H9 (cell line): Measurements from ENCODE around the gene CLEC19A. TPM values are rescaled to one million over a fixed set of nuclear protein-coding genes. Genes with fewer than 3 reads are reported as not detected.

ENCODE experiments used
- DNase-seq: peaks from one replicate; pipeline ENCODE4 v3.0.0-alpha.2; 2017
- H2AFZ ChIP-seq: one replicate; pipeline ENCODE4 v1.6.1; 2013; ENCODE audit warnings: mild to moderate bottlenecking, low read length, control low read depth, moderate library complexity
- H2AK5ac ChIP-seq: 2 replicates; pipeline ENCODE4 v1.6.1; 2013; ENCODE audit warnings: low read length, control low read depth, mixed read lengths; ENCODE audit not compliant: insufficient read length
- H2BK120ac ChIP-seq: one replicate; pipeline ENCODE4 v1.6.1; 2013; ENCODE audit warnings: low read depth, mild to moderate bottlenecking, low read length, control low read depth, inconsistent platforms; ENCODE audit not compliant: poor library complexity, severe bottlenecking
- H2BK12ac ChIP-seq: 2 replicates; pipeline ENCODE4 v1.6.1; 2013; ENCODE audit warnings: low read length, control low read depth, mixed read lengths, low read depth; ENCODE audit not compliant: insufficient read length
- H2BK15ac ChIP-seq: 2 replicates; pipeline ENCODE4 v1.6.1; 2013; ENCODE audit warnings: low read depth, low read length, control low read depth
- H2BK20ac ChIP-seq: one replicate; pipeline ENCODE4 v1.6.1; 2013; ENCODE audit warnings: low read depth, mild to moderate bottlenecking, low read length, control low read depth, inconsistent platforms; ENCODE audit not compliant: poor library complexity, severe bottlenecking
- H2BK5ac ChIP-seq: 2 replicates; pipeline ENCODE4 v1.6.1; 2013; ENCODE audit warnings: low read length, control low read depth, mixed read lengths; ENCODE audit not compliant: insufficient read length
- H3K14ac ChIP-seq: 2 replicates; pipeline ENCODE4 v1.6.1; 2013; ENCODE audit warnings: low read length, control low read depth; ENCODE audit not compliant: insufficient read depth
- H3K18ac ChIP-seq: 2 replicates; pipeline ENCODE4 v1.6.1; 2013; ENCODE audit warnings: low read depth, mild to moderate bottlenecking, mixed read lengths, low read length, control low read depth; ENCODE audit not compliant: insufficient read length
- H3K23ac ChIP-seq: 2 replicates; pipeline ENCODE4 v1.6.1; 2013; ENCODE audit warnings: low read length, control low read depth, mixed read lengths, low read depth; ENCODE audit not compliant: insufficient read length
- H3K23me2 ChIP-seq: 2 replicates; pipeline ENCODE4 v1.6.1; 2013; ENCODE audit warnings: low read depth, mild to moderate bottlenecking, mixed read lengths, low read length, control low read depth; ENCODE audit not compliant: insufficient read length, poor library complexity, severe bottlenecking
- H3K27ac ChIP-seq: 2 replicates; pipeline ENCODE4 v1.5.1; 2013; ENCODE audit warnings: low read length, control low read depth, mixed read lengths, low read depth; ENCODE audit not compliant: insufficient read length
- H3K27me3 ChIP-seq: 2 replicates; pipeline ENCODE4 v1.6.1; 2013; ENCODE audit warnings: low read length, control low read depth, inconsistent platforms; ENCODE audit not compliant: insufficient read depth
- H3K4ac ChIP-seq: 2 replicates; pipeline ENCODE4 v1.6.1; 2013; ENCODE audit warnings: low read depth, mild to moderate bottlenecking, control low read depth, inconsistent platforms, low read length, moderate library complexity
- H3K4me1 ChIP-seq: 2 replicates; pipeline ENCODE4 v1.6.1; 2013; ENCODE audit warnings: low read length, control low read depth, inconsistent platforms; ENCODE audit not compliant: insufficient read depth
- H3K4me2 ChIP-seq: 2 replicates; pipeline ENCODE4 v1.6.1; 2013; ENCODE audit warnings: low read length, control low read depth, mixed read lengths; ENCODE audit not compliant: insufficient read length, insufficient read depth
- H3K56ac ChIP-seq: 2 replicates; pipeline ENCODE4 v1.6.1; 2013; ENCODE audit warnings: low read depth, mild to moderate bottlenecking, mixed read lengths, low read length, control low read depth; ENCODE audit not compliant: insufficient read length
- H3K79me1 ChIP-seq: 2 replicates; pipeline ENCODE4 v1.6.1; 2013; ENCODE audit warnings: low read depth, mild to moderate bottlenecking, moderate library complexity, low read length, control low read depth, inconsistent platforms; ENCODE audit not compliant: insufficient read depth, poor library complexity, severe bottlenecking
- H3K79me2 ChIP-seq: 2 replicates; pipeline ENCODE4 v1.6.1; 2013; ENCODE audit warnings: low read length, control low read depth, inconsistent platforms; ENCODE audit not compliant: insufficient read depth
- H3K9ac ChIP-seq: 2 replicates; pipeline ENCODE4 v1.6.1; 2013; ENCODE audit warnings: low read length, control low read depth, mixed read lengths; ENCODE audit not compliant: insufficient read length; ENCODE audit errors: extremely low read depth
- H3K9me3 ChIP-seq: one replicate; pipeline ENCODE4 v1.6.1; 2013; ENCODE audit warnings: low read depth, low read length, inconsistent platforms; ENCODE audit not compliant: control insufficient read depth
- H3T11ph ChIP-seq: one replicate; pipeline ENCODE4 v1.6.1; 2013; ENCODE audit warnings: mild to moderate bottlenecking, low read length, control low read depth, inconsistent platforms
- H4K20me1 ChIP-seq: one replicate; pipeline ENCODE4 v1.6.1; 2013; ENCODE audit not compliant: control insufficient read depth, insufficient read length, insufficient read depth
- H4K5ac ChIP-seq: 2 replicates; pipeline ENCODE4 v1.6.1; 2013; ENCODE audit warnings: low read depth, mild to moderate bottlenecking, mixed read lengths, low read length, control low read depth; ENCODE audit not compliant: insufficient read length
- H4K8ac ChIP-seq: replicated peaks from 2 replicates; pipeline ENCODE4 v1.6.1; 2013; ENCODE audit warnings: low read length, control low read depth, mixed read lengths, low read depth; ENCODE audit not compliant: insufficient read length
- H4K91ac ChIP-seq: 2 replicates; pipeline ENCODE4 v1.6.1; 2013; ENCODE audit warnings: low read depth, mild to moderate bottlenecking, moderate library complexity, mixed read lengths, low read length, control low read depth; ENCODE audit not compliant: insufficient read length
- H3K27ac Mint-ChIP-seq, 3 experiments: 2 replicates in 2 of 3; 3 replicates in 1 of 3; pipeline ENCODE4 v1.8.0; 2020 to 2021; ENCODE audit warnings: mixed read lengths in 3 of 3, mild to moderate bottlenecking in 1 of 3, moderate library complexity in 1 of 3
- H3K27me3 Mint-ChIP-seq: 2 replicates; pipeline ENCODE4 v1.8.0; 2021; ENCODE audit warnings: low read depth, mild to moderate bottlenecking, moderate library complexity, mixed read lengths
- H3K36me3 Mint-ChIP-seq, 3 experiments: 2 replicates in 2 of 3; 3 replicates in 1 of 3; pipeline ENCODE4 v1.8.0; 2020 to 2021; ENCODE audit warnings: low read depth in 3 of 3, mixed read lengths in 3 of 3; ENCODE audit not compliant: insufficient read depth in 1 of 3
- H3K4me1 Mint-ChIP-seq, 2 experiments: 2 replicates each; pipeline ENCODE4 v1.8.0; 2020; ENCODE audit warnings: mixed read lengths in 2 of 2
- H3K4me3 Mint-ChIP-seq, 2 experiments: 2 replicates in 1 of 2; 3 replicates in 1 of 2; pipeline ENCODE4 v1.8.0; 2020 to 2021; ENCODE audit warnings: mild to moderate bottlenecking in 2 of 2, mixed read lengths in 2 of 2, moderate library complexity in 1 of 2
- H3K9me3 Mint-ChIP-seq, 2 experiments: 2 replicates in 1 of 2; 3 replicates in 1 of 2; pipeline ENCODE4 v1.8.0; 2020; ENCODE audit warnings: mild to moderate bottlenecking in 2 of 2, mixed read lengths in 2 of 2, moderate library complexity in 1 of 2
- WGBS: extraction: QIAGEN DNeasy Blood & Tissue Kit; methylation state at CpG from one replicate; pipeline ENCODE4 v1.1.7; 2013; ENCODE audit warnings: missing lambda C conversion rate, low lambda C conversion rate, mixed read lengths; ENCODE audit not compliant: insufficient read length; ENCODE audit errors: extremely low coverage; 5-methylcytosine and 5-hydroxymethylcytosine counted together
- total RNA-seq: library from RNA; stranded (reverse); gene quantifications from 2 replicates; pipeline ENCODE4 v1.2.1, GENCODE V29; 2021
- TF ChIP-seq, protein P1 (sequence below): fragments of 200-600 bp; sonication (generic); conservative IDR thresholded peaks from 3 replicates; pipeline ENCODE4 v1.8.0; 2021; ENCODE audit warnings: antibody characterized with exemption, mild to moderate bottlenecking

Gene CLEC19A
- total RNA-seq, 1 experiment from 2014 or later, result not detected

DNA sequence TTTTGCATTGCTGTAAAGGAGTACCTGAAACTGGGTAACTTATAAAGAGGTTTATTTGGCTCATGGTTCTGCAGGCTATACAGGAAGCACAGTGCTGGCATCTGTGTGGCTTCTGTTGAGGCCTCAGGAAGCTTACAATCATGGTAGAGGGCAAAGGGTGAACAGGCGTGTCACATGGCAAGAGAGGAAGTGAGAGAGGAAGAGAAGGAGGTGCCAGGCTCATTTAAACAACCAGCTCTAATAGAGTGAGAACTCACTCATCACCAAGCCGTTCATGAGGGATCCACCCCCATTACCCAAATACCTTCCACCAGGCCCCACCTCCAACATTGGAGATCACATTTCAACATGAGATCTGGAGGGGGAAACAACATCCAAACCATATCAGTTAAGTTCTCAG lies 16.4 kb upstream of the CLEC19A start:
- Histone ChIP-seq H3K4me2 (no peak overlapping the region), H2BK5ac (no peak overlapping the region), H3K79me1 (no peaks in the 10 kb centered on the region), H3K9ac (no peak overlapping the region), H3K56ac (no peak overlapping the region), H4K5ac (no peak overlapping the region), H2BK20ac (no peak overlapping the region), H3K4ac (no peak overlapping the region), H3K14ac (no peak overlapping the region), H2AK5ac (no peak overlapping the region), H2BK120ac (no peak overlapping the region), H2BK12ac (no peak overlapping the region), H3K9me3 (no peaks in the 10 kb centered on the region), H3K4me1 (no peaks in the 10 kb centered on the region), H3T11ph (no peak overlapping the region), H2BK15ac (no peak overlapping the region), H3K18ac (no peak overlapping the region), H3K27me3 (no peaks in the 10 kb centered on the region), H3K23me2 (no peaks in the 10 kb centered on the region), H3K27ac (no peak overlapping the region), H4K20me1 (no peaks in the 10 kb centered on the region), H3K23ac (no peak overlapping the region), H4K91ac (no peak overlapping the region), H4K8ac (no peak overlapping the region), H2AFZ (no peak overlapping the region), H3K79me2 (no peaks in the 10 kb centered on the region)
- no peak for DNase-seq
- 0 out of 4 replicates have a peak, but pooled peaks cover 0 to 3% of the 10 kb centered on the region in 2 experiments for H3K4me1 Mint-ChIP-seq
- TF ChIP-seq, protein P1, sequence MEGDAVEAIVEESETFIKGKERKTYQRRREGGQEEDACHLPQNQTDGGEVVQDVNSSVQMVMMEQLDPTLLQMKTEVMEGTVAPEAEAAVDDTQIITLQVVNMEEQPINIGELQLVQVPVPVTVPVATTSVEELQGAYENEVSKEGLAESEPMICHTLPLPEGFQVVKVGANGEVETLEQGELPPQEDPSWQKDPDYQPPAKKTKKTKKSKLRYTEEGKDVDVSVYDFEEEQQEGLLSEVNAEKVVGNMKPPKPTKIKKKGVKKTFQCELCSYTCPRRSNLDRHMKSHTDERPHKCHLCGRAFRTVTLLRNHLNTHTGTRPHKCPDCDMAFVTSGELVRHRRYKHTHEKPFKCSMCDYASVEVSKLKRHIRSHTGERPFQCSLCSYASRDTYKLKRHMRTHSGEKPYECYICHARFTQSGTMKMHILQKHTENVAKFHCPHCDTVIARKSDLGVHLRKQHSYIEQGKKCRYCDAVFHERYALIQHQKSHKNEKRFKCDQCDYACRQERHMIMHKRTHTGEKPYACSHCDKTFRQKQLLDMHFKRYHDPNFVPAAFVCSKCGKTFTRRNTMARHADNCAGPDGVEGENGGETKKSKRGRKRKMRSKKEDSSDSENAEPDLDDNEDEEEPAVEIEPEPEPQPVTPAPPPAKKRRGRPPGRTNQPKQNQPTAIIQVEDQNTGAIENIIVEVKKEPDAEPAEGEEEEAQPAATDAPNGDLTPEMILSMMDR, result no peak
- H3K9me3 Mint-ChIP-seq, result peaks cover 4 to 11% of the 10 kb centered on the region in 2 experiments
- no peak overlapping the region for H3K4me3 Mint-ChIP-seq
- no peak overlapping the region; a peak in 1 of 7 replicates for H3K27ac Mint-ChIP-seq
- no peaks in the 10 kb centered on the region; the same call in 1 of the 2 replicates for H3K27me3 Mint-ChIP-seq
- H3K36me3 Mint-ChIP-seq, result peaks cover 2 to 12% (median 7%) of the 10 kb centered on the region in 3 experiments; a peak in 5 of 7 replicates
- WGBS, result no CpG with 5 or more reads among the region's 2 CpGs
